ENCODE data around the gene TMEM200B.
"Not testable (repeated sequence)": the region's sequence is repeated elsewhere in the genome, so short reads cannot be mapped to it uniquely, and the experiment has no call there.

The TMEM200B gene

GRCh38 chr1:29082519-29082918, 41.2 kb downstream of the TMEM200B start:
- DNase-seq (ENCODE audit: extremely low spot score), result no peak
- TF ChIP-seq, protein P1, sequence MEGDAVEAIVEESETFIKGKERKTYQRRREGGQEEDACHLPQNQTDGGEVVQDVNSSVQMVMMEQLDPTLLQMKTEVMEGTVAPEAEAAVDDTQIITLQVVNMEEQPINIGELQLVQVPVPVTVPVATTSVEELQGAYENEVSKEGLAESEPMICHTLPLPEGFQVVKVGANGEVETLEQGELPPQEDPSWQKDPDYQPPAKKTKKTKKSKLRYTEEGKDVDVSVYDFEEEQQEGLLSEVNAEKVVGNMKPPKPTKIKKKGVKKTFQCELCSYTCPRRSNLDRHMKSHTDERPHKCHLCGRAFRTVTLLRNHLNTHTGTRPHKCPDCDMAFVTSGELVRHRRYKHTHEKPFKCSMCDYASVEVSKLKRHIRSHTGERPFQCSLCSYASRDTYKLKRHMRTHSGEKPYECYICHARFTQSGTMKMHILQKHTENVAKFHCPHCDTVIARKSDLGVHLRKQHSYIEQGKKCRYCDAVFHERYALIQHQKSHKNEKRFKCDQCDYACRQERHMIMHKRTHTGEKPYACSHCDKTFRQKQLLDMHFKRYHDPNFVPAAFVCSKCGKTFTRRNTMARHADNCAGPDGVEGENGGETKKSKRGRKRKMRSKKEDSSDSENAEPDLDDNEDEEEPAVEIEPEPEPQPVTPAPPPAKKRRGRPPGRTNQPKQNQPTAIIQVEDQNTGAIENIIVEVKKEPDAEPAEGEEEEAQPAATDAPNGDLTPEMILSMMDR (IDR thresholded peaks at IDR 0.05; ENCODE audit: control extremely low read depth, extremely low read depth, low read depth, missing control alignments), result no peak
- ChIA-PET POLR2A (no interaction called here), CTCF (interaction anchor here (1.4 to 2.0 kb wide), 2 partner anchors 12 to 99 kb away, joined by 3 to 4 read pairs; partner anchors contain the start of gene SRSF4)

- ChIA-PET POLR2A (no interaction called here), CTCF (interaction anchor here (1.2 to 2.0 kb wide), 3 partner anchors 11 to 101 kb away, joined by 3 to 4 read pairs (median 3); partner anchors contain the start of gene SRSF4)
- TF ChIP-seq, protein P1 (IDR thresholded peaks at IDR 0.05; ENCODE audit: control extremely low read depth, extremely low read depth, low read depth, missing control alignments), result no peak
- no peak for DNase-seq (ENCODE audit: extremely low spot score)
These were observed 42.5 kb downstream of the TMEM200B start for GRCh38 chr1:29081201-29081600.

GRCh38 chr1:29079916-29080629, 43.6 kb downstream of the TMEM200B start:
- CTCF ChIA-PET, result interaction anchor here (0.8 to 1.2 kb wide), 3 partner anchors 26 to 198 kb away, joined by 3 read pairs; no protein-coding TSS in a partner anchor
- POLR2A ChIA-PET; DNase-seq (ENCODE audit: extremely low spot score): not testable (repeated sequence)

GRCh38 chr1:29077155-29077554, 46.5 kb downstream of the TMEM200B start:
- CTCF ChIA-PET, result interaction anchor here (1.0 kb wide), 1 partner anchor 24 kb away, joined by 3 read pairs; no protein-coding TSS in a partner anchor
- POLR2A ChIA-PET, result no interaction called here
- TF ChIP-seq, protein P1 (IDR thresholded peaks at IDR 0.05; ENCODE audit: control extremely low read depth, extremely low read depth, low read depth, missing control alignments), result no peak
- DNase-seq (ENCODE audit: extremely low spot score), result no peak
